GM12891 (cell line): ENCODE results near the gene ZNF217.

Source experiments
- DNase-seq: peaks from one replicate; pipeline ENCODE4 v3.0.0; 2011; ENCODE audit warnings: low spot score; ENCODE audit not compliant: insufficient read length
- FAIRE-seq: peaks from 2 replicates; lab custom pipeline; 2011; peaks lifted over from hg19 to GRCh38; lab: Jason Lieb, UNC
- PAX5 ChIP-seq: IDR thresholded peaks from 2 replicates; pipeline ENCODE4 v1.6.1; 2011; ENCODE audit warnings: low read length, moderate library complexity, mild to moderate bottlenecking; ENCODE audit not compliant: insufficient read depth, severe bottlenecking
- POLR2A ChIP-seq: IDR thresholded peaks from 2 replicates; pipeline ENCODE4 v1.6.1; 2011; ENCODE audit warnings: low read depth, low read length, control low read depth
- POLR2AphosphoS5 ChIP-seq: IDR thresholded peaks from 2 replicates; pipeline ENCODE4 v1.6.1; 2011; ENCODE audit warnings: low read depth, low read length, control low read depth
- POU2F2 ChIP-seq: IDR thresholded peaks from 2 replicates; pipeline ENCODE4 v1.6.1; 2011; ENCODE audit warnings: low read depth, mild to moderate bottlenecking, control low read depth, low read length, moderate library complexity
- SPI1 ChIP-seq: IDR thresholded peaks from 2 replicates; pipeline ENCODE4 v1.6.1; 2011; ENCODE audit warnings: low read depth, low read length, control low read depth
- TAF1 ChIP-seq: IDR thresholded peaks from 2 replicates; pipeline ENCODE4 v1.6.1; 2011; ENCODE audit warnings: low read depth, low read length, control low read depth

The ZNF217 gene

DNA sequence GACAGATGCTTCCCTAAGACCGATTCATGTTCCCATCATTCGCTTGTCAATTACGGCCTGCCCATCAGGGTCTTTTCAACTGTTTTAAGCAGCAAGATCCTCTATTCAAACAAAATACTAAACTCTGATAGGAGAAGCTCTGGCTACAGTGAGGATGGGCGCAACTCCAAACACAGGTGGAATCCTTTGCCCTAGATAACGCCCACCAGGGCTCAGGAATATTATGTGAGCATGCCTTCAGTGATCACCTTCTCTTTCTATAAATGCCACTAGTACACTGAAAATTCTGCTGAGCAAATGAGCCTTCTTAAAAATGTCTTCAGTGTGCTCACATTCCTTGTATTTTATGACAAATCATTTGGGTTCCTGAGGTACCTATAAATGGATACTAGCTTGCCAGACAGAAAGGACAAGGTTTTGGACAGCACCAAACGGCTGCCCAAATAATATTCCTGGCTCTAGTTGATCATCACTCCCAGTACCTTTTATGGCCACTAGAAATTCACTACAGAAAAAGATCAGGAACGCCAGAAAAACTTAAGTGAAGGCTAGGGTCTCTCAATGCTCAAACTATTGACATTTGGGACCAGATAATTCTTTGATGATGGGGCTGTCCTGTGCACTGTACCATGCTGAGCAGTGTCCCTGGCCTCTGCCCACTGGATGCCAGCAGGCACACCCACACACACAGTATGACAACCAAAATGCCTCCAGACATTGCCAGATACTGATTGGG lies 13.1 kb downstream of the ZNF217 start:
- TF ChIP-seq TAF1 (no peak), SPI1 (no peak), POLR2AphosphoS5 (no peak), POLR2A (no peak), PAX5 (no peak), POU2F2 (no peak)
- DNase-seq: no peak
- FAIRE-seq: no peak

DNA sequence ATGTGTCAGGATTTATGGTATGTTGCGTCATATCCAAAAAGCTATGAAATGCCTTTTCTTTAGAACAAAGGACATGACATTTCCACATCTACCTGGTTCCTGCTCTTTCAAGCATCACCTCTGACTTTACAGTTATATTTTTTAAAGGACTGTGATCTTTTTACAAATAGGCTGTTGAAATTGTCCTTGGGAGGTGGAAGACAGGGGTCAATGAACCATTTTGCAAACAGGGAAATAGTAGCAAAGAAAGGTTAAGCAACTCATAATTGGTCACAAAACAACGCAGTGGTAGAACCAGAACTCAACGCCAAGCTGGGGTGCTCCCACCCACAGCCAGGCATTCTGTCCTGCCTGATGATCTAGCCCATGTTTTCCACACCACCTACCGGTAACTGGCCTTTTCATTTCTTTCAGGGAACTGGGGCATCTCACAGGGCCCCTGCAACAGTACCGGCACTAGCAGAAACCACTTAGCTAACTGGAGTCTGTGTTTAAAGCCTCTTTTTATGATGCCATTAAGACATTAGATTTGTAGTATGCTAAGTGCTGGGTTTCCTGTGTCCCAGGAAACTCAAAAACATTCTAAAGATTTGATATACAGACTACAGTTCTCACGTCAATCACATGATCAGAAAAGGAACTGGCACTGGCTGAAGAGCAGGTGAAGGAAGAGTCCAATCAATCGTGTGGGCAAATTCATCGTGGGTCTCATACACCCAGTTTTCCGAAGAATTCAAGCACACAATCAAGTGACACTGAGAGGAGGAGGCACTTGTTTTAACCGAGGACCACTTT lies 13.9 kb downstream of the ZNF217 start:
- DNase-seq: no peak
- TF ChIP-seq POU2F2: no peak
- no peak for TF ChIP-seq PAX5
- TF ChIP-seq POLR2AphosphoS5: 0 out of 2 replicates have a peak, but pooled peaks have one; percentile 25
- peak; percentile 27; the same call in 1 of the 2 replicates for TF ChIP-seq SPI1
- TF ChIP-seq POLR2A: no peak
- TF ChIP-seq TAF1: no peak
- FAIRE-seq: no peak

DNA sequence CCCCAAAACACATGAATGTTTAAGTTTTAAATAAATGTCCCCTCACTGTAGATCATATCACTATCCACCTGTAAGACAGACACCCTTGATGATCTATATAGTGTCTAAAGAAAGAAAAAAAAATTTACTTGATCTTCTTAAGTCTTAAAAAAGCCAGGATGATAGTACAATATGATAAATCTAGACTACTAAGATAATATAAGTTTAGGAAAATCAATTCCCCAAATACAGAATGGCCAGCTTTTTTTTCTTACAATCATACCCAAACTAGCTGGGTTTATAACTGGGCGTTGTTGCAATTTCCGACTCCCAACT lies 14.4 kb downstream of the ZNF217 start:
- FAIRE-seq: no peak
- TF ChIP-seq PAX5: no peak
- TF ChIP-seq POLR2A: no peak
- no peak for TF ChIP-seq TAF1
- no peak for DNase-seq

DNA sequence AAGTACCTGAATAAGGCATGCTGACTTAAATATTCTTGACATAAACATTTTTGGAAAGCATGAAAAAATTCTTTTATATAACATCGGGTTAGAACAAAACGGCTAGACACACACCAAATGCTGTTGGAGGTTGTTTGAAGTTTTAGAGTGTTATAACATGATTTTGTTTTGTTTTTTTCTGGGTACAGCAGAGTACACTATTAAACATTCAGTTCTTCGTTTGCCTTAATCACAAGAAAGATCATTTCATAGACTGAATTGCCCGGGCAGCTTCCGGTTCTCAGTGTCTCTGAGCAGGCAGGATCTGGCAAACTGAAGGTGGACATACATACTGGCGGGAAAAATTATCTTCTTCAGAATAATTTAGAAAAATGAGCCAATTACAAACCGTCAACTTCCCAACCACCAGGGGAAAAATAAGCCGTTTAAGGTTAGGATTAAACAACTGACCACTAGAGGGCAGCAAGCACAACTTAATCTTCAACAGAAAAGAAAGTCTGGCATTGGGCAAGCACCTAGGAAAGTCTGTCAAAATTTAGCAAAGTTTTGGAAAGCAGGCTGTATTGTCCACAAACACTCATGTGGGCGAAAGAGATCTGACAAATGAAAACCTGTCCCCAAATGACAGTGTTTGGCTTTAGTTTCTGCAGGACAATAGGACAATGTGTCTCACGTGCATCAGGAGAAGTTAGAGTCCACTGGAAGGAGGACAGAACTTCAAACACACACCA lies 15.0 kb downstream of the ZNF217 start:
- TF ChIP-seq SPI1 (no peak), PAX5 (no peak)
- DNase-seq (no peak), FAIRE-seq (peak; percentile 23)

DNA sequence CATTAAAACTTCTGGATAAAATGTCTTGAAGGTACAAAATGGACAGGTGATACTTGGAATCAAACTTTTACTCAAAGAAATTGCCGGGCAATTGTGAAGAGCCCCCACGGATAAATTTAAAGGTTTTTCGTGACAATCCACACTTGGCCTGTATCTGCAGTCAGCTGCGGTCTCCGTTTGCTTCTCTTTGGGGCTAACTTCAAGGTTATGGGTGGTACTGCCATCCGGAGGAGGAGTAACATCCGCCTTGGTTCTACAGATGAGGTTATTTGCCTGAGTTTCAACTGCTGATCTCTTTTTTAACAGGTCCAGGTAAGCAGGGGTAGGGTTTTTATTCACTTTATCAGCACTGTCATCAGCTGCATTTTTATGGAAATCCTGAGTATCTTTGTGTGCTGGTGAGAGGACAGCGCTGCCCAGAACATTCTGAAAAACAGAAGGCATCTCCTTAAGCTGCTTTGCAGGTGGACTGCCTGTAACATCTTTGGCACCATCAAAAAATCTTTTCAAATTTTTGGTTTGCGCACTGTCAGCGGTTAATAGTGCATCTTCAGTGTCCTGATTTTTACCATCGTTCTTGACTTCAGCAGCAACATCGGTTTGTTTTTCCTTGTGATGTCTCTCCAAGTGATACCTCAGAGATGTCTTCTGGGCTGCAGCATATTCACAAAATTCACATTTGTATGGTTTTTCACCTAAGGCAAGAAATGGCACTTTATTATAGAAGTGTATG lies 16.9 kb downstream of the ZNF217 start:
- FAIRE-seq: no peak
- no peak for DNase-seq
- TF ChIP-seq POU2F2: no peak
- no peak for TF ChIP-seq PAX5

DNA sequence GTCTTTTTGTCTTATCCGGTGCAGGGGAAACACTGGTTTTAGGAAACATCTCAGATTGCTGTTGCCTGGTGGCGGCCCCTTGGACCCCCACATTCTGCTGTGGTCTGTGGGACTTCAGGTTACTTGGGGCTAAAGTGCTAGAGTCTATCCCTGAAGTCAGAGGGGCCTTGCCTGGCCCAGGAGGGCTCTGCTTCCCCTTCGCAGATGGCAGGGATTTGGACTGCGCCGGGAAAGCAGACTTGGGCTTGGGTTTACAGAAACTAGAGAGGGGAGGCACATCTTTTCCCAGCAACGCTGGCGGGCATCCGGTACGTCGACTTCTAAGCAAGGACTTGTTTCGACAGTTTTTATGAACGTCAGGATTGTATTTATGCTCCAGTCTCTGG lies 17.5 kb downstream of the ZNF217 start:
- DNase-seq (no peak), FAIRE-seq (no peak)
- TF ChIP-seq POU2F2: no peak
- no peak for TF ChIP-seq POLR2AphosphoS5
- TF ChIP-seq SPI1: no peak
- TF ChIP-seq TAF1: no peak
- TF ChIP-seq PAX5: no peak
- no peak for TF ChIP-seq POLR2A

DNA sequence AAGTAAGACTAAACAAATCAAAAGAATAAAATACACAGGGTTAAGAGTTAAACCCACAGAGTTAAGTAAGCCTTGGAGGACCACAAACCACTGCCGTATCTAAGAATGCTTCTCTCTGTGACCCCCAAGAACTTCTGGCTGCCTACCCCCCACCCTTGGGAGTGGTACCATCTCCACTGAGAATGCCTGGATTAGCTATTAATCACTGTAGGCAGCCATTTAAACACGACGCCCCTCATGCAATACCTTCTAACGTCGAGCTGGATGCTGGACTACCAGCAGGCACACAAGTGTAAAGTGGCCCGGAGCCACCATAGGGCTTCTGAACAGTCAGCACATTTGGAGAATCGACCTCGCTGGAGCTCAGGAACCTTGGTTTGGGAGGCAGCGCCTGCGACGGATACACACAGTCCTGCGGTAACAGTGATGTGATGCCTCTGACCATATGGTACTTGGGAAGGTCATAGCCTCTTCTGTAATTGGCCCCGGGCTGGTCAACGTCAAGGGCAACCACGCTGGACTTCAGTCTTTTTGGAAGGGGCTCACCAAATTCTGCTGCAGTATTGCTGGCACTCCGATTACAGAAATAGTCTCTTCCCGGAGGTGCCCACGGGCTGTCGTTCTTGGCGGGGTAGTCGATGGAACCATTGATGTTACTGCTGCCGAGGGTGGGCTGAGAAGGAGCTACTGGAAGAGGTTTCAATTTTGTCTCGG lies 18.0 kb downstream of the ZNF217 start:
- FAIRE-seq (no peak), DNase-seq (no peak)
- TF ChIP-seq SPI1 (no peak), POLR2AphosphoS5 (no peak), PAX5 (no peak), POLR2A (no peak), POU2F2 (no peak), TAF1 (no peak)

DNA sequence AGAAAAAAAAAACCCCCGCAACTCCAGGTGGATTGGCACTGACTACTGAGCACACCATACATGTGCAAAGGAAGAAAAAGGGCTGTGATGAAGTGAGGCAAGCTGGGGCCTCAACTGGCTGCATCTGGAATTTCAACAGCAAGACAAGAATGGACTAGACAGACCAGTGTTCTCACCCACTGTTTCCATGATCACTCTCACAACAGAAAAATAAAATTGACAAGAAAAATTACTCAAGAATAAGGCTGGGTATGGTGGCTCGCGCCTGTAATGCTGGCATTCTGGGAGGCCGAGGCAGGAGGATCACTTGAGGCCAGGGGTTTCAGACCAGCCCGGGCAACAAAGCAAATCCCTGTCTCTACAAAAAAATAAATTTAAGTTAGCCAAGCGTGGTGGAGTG lies 18.8 kb downstream of the ZNF217 start:
- FAIRE-seq (no peak), DNase-seq (no peak)
- TF ChIP-seq SPI1 (no peak), POU2F2 (no peak), POLR2A (no peak), PAX5 (no peak), POLR2AphosphoS5 (no peak), TAF1 (no peak)

DNA sequence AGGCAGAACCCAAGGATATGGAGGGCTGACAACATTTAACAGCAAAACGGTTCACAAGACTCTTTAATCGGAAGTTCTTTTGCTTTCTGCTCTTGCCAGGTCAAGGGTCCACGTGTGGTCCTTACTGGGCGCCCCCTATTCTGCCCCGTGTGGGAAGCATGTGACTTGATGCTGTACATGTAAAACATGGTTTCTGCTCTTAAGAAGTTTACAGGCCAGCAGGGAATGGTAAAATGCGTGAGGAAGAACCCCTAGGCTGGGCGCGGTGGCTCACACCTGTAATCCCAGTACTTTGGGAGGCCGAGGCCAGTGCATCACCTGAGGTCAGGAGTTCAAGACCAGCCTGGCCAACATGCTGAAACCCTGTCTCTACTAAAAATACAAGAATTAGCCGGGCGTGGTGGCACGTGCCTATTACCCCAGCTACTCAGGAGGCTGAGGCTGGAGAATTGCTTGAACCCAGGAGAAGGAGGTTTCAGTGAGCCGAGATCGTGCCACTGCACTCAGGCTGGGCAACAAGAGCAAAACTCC lies 19.3 kb downstream of the ZNF217 start:
- TF ChIP-seq POLR2A (no peak), TAF1 (no peak), SPI1 (no peak), PAX5 (no peak), POU2F2 (no peak), POLR2AphosphoS5 (no peak)

More for the DNA sequence above, 19.3 kb downstream of the ZNF217 start:
- no peak for FAIRE-seq
- no peak for DNase-seq
